ENCODE results near the gene RIMKLB. TPM values are rescaled to one million over a fixed set of nuclear protein-coding genes. Genes with fewer than 3 reads are reported as not detected.

Gene RIMKLB
- total and polyA plus RNA-seq, 2 of the 4 experiments (the other 2 are of a cell fraction): 12.5 to 18.8 TPM

- ATAC-seq (ENCODE audit: low read depth) (no peak), DNase-seq (no peak)
- no peak overlapping the region for H2AK5ac ChIP-seq (ENCODE audit: low read depth, low read length)
- H4K20me1 ChIP-seq (ENCODE audit: insufficient read depth, low read length): no peaks in the 10 kb centered on the region
- H3K4me1 ChIP-seq (ENCODE audit: control insufficient read depth, insufficient read depth, low read length): no peaks in the 10 kb centered on the region
- H3K4me3 ChIP-seq (ENCODE audit: insufficient read depth, low read depth, low read length): no peak overlapping the region
- no peak overlapping the region for H3K4ac ChIP-seq (ENCODE audit: low read depth, low read length)
- in situ Hi-C loops (cut with MboI; ENCODE audit: low sequenced_read_pairs): loop anchor here (5.0 kb wide), 1 partner anchor 212 kb away; no protein-coding TSS in a partner anchor
- H4K8ac ChIP-seq (ENCODE audit: low read depth in 2 of 2, low read length in 2 of 2): no peak overlapping the region
- no peak overlapping the region for H2BK5ac ChIP-seq (ENCODE audit: low read depth, low read length, poor library complexity, severe bottlenecking)
- 83% methylated on average over 4 of the region's 9 CpGs; no CpG with 5 or more reads in 1 of the 2 experiments for WGBS, 2 experiments (ENCODE audit: extremely low coverage in 2 of 2, insufficient read length in 1 of 2)
- H3K9ac ChIP-seq (ENCODE audit: low read depth, low read length): no peak overlapping the region
- no peaks in the 10 kb centered on the region for H3K36me3 ChIP-seq (ENCODE audit: control insufficient read depth, insufficient read depth, low read length)
- TF ChIP-seq RCOR1 (IDR thresholded peaks at IDR 0.05; ENCODE audit: insufficient replicate concordance, low read length) (no peak), RAD21 (IDR thresholded peaks at IDR 0.05; ENCODE audit: low read length) (no peak), MAZ (IDR thresholded peaks at IDR 0.05; ENCODE audit: borderline replicate concordance, low read depth, low read length) (no peak), BHLHE40 (IDR thresholded peaks at IDR 0.05; ENCODE audit: low read depth, low read length) (no peak), NFE2L2 (IDR thresholded peaks at IDR 0.05; ENCODE audit: low read depth, low read length) (no peak), FOS (IDR thresholded peaks at IDR 0.05; ENCODE audit: low read depth, low read length) (no peak), SMC3 (IDR thresholded peaks at IDR 0.05; ENCODE audit: low read depth, low read length) (no peak), CEBPB (IDR thresholded peaks at IDR 0.05; ENCODE audit: low read depth, low read length) (no peak), MXI1 (IDR thresholded peaks at IDR 0.05; ENCODE audit: borderline replicate concordance, low read depth, low read length) (no peak), RFX5 (IDR thresholded peaks at IDR 0.05; ENCODE audit: low read depth, low read length) (no peak), POLR2A (IDR thresholded peaks at IDR 0.05; ENCODE audit: low read depth, low read length) (no peak), MAFK (IDR thresholded peaks at IDR 0.05; ENCODE audit: low read depth, low read length) (no peak), CHD1 (IDR thresholded peaks at IDR 0.05; ENCODE audit: low read depth, low read length) (no peak)
- TF ChIP-seq, protein P1, sequence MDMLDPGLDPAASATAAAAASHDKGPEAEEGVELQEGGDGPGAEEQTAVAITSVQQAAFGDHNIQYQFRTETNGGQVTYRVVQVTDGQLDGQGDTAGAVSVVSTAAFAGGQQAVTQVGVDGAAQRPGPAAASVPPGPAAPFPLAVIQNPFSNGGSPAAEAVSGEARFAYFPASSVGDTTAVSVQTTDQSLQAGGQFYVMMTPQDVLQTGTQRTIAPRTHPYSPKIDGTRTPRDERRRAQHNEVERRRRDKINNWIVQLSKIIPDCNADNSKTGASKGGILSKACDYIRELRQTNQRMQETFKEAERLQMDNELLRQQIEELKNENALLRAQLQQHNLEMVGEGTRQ (IDR thresholded peaks at IDR 0.05; ENCODE audit: low read depth, low read length): no peak
- TF ChIP-seq, protein P2, sequence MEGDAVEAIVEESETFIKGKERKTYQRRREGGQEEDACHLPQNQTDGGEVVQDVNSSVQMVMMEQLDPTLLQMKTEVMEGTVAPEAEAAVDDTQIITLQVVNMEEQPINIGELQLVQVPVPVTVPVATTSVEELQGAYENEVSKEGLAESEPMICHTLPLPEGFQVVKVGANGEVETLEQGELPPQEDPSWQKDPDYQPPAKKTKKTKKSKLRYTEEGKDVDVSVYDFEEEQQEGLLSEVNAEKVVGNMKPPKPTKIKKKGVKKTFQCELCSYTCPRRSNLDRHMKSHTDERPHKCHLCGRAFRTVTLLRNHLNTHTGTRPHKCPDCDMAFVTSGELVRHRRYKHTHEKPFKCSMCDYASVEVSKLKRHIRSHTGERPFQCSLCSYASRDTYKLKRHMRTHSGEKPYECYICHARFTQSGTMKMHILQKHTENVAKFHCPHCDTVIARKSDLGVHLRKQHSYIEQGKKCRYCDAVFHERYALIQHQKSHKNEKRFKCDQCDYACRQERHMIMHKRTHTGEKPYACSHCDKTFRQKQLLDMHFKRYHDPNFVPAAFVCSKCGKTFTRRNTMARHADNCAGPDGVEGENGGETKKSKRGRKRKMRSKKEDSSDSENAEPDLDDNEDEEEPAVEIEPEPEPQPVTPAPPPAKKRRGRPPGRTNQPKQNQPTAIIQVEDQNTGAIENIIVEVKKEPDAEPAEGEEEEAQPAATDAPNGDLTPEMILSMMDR (conservative IDR thresholded peaks at IDR 0.05; ENCODE audit: low read depth, low read length): no peak
- no peaks in the 10 kb centered on the region for H3K79me1 ChIP-seq (ENCODE audit: low read depth in 1 of 2, low read length in 2 of 2)
- no peak overlapping the region for H3K14ac ChIP-seq (replicated peaks; ENCODE audit: low read depth, low read length)
- H2AK9ac ChIP-seq (replicated peaks; ENCODE audit: low read depth, low read length, poor library complexity): no peak overlapping the region
- no peak overlapping the region for H4K91ac ChIP-seq (ENCODE audit: insufficient read depth, low read depth, low read length)
- H3K18ac ChIP-seq (ENCODE audit: low read depth, low read length): no peak overlapping the region
- H4K5ac ChIP-seq (ENCODE audit: low read depth, low read length): no peak overlapping the region
- BruUV-seq (replicated peaks): no TSS peak
- no peaks in the 10 kb centered on the region; the same call in 1 of the 2 replicates for H3K27me3 ChIP-seq (ENCODE audit: control insufficient read depth, insufficient read depth, low read length)
- ChIA-PET POLR2A (ENCODE audit: unreplicated experiment) (no interaction called here), CTCF (interaction anchor here (1.1 to 2.3 kb wide), 3 partner anchors 143 to 370 kb away, joined by 5 to 13 read pairs (median 5); no protein-coding TSS in a partner anchor)
- no peak overlapping the region for H3K23ac ChIP-seq (ENCODE audit: low read depth, low read length)
- no peak overlapping the region for H2BK20ac ChIP-seq (ENCODE audit: low read depth, low read length)
- H3K9me1 ChIP-seq (ENCODE audit: insufficient read depth, low read length): no peaks in the 10 kb centered on the region
- H3K9me3 ChIP-seq (ENCODE audit: control insufficient read depth, insufficient read depth, low read length): no peaks in the 10 kb centered on the region
- intact Hi-C loops (cut with micrococcal nuclease): no loop called here
- no peak overlapping the region for H3K4me2 ChIP-seq (ENCODE audit: low read depth, low read length)
- H2BK120ac ChIP-seq (ENCODE audit: low read depth, low read length): no peak overlapping the region
- no peak overlapping the region for H3K27ac ChIP-seq (ENCODE audit: insufficient read depth, low read length)
- no peak overlapping the region for H2BK15ac ChIP-seq (ENCODE audit: low read depth, low read length)
- no peak overlapping the region for H3K56ac ChIP-seq (ENCODE audit: extremely low read depth, insufficient read depth, low read length)
- no peak overlapping the region for H2AFZ ChIP-seq (replicated peaks; ENCODE audit: low read length, poor library complexity)
- dilution Hi-C loops (cut with HindIII; ENCODE audit: low sequenced_read_pairs, unreplicated experiment): no loop called here
Observed at GRCh38 chr12:8680533-8680932, 17.3 kb upstream of the RIMKLB start.
